Osteoblast (primary cell): ENCODE measurements around the gene ZNF829. TPM values are rescaled to one million over a fixed set of nuclear protein-coding genes. Genes with fewer than 3 reads are reported as not detected.

Experiments used
- DNase-seq: peaks from one replicate; pipeline ENCODE4 v3.0.0; 2011; ENCODE audit warnings: low spot score, mixed read lengths; ENCODE audit not compliant: insufficient read length; ENCODE audit errors: missing footprints
- H2AFZ ChIP-seq: 2 replicates; pipeline ENCODE4 v1.6.0; 2011; ENCODE audit warnings: mild to moderate bottlenecking, low read length
- H3K27ac ChIP-seq: 2 replicates; pipeline ENCODE4 v1.5.1; 2011; ENCODE audit warnings: mild to moderate bottlenecking, low read depth, low read length, moderate library complexity
- H3K27me3 ChIP-seq: 2 replicates; pipeline ENCODE4 v1.6.0; 2012; ENCODE audit warnings: mild to moderate bottlenecking, control low read depth, inconsistent platforms, low read length, moderate library complexity; ENCODE audit not compliant: insufficient read depth
- H3K36me3 ChIP-seq: 2 replicates; pipeline ENCODE4 v1.5.1; 2011; ENCODE audit warnings: mild to moderate bottlenecking, low read length, control low read depth, moderate library complexity; ENCODE audit not compliant: insufficient read depth
- H3K4me1 ChIP-seq: 2 replicates; pipeline ENCODE4 v1.5.1; 2011; ENCODE audit warnings: mild to moderate bottlenecking, low read length, control low read depth, moderate library complexity; ENCODE audit not compliant: insufficient read depth
- H3K4me2 ChIP-seq: 2 replicates; pipeline ENCODE4 v1.6.0; 2011; ENCODE audit warnings: mild to moderate bottlenecking, low read length; ENCODE audit not compliant: insufficient read depth
- H3K4me3 ChIP-seq: fragments of 200-600 bp; sonication (generic); 3 replicates; pipeline ENCODE4 v1.5.1; 2012; ENCODE audit warnings: mild to moderate bottlenecking, low read length, inconsistent platforms; ENCODE audit not compliant: insufficient read depth
- H3K79me2 ChIP-seq: 2 replicates; pipeline ENCODE4 v1.6.0; 2012; ENCODE audit warnings: mild to moderate bottlenecking, low read length, control low read depth, inconsistent platforms; ENCODE audit not compliant: insufficient read depth
- H3K9me3 ChIP-seq: 2 replicates; pipeline ENCODE4 v1.5.1; 2011; ENCODE audit warnings: low read depth, low read length, control low read depth
- H4K20me1 ChIP-seq: 2 replicates; pipeline ENCODE4 v1.6.0; 2012; ENCODE audit warnings: mild to moderate bottlenecking, low read length, control low read depth; ENCODE audit not compliant: insufficient read depth
- CTCF ChIP-seq: IDR thresholded peaks from 2 replicates; pipeline ENCODE4 v1.5.1; 2011; ENCODE audit warnings: mild to moderate bottlenecking, low read depth, low read length, moderate library complexity; ENCODE audit errors: extremely low read depth
- total RNA-seq: library from RNA; depleted of rRNA; stranded (reverse); fragments of >200 nt; gene quantifications from 2 replicates; pipeline ENCODE4 v1.2.3, GENCODE V29; 2012

ZNF829 gene
- total RNA-seq, 1 donor = 4.0 TPM

- Histone ChIP-seq H3K4me3 (peak overlapping the region; percentile 99), H2AFZ (no peak overlapping the region), H3K79me2 (peaks cover 11% of the 10 kb centered on the region), H3K36me3 (no peaks in the 10 kb centered on the region), H4K20me1 (no peaks in the 10 kb centered on the region), H3K27me3 (no peaks in the 10 kb centered on the region), H3K9me3 (no peaks in the 10 kb centered on the region), H3K27ac (no peak overlapping the region), H3K4me2 (peak overlapping the region; percentile 99), H3K4me1 (peaks cover 9% of the 10 kb centered on the region)
- no peak for DNase-seq
- no peak for TF ChIP-seq CTCF
These were observed 64.2 kb downstream of the ZNF829 start for GRCh38 chr19:36851898-36852297.

- Histone ChIP-seq H3K9me3 (no peaks in the 10 kb centered on the region), H3K4me2 (peak within 1 kb of the TSS; percentile 99), H3K79me2 (peaks cover 11% of the 10 kb centered on the region), H3K36me3 (no peaks in the 10 kb centered on the region), H3K27me3 (no peaks in the 10 kb centered on the region), H2AFZ (peak within 1 kb of the TSS; percentile 100), H3K27ac (peak within 1 kb of the TSS; percentile 75), H3K4me3 (peak within 1 kb of the TSS; percentile 99), H3K4me1 (peaks cover 9% of the 10 kb centered on the region), H4K20me1 (no peaks in the 10 kb centered on the region)
- peak; percentile 94 for DNase-seq
- no peak for TF ChIP-seq CTCF
These were observed 65.3 kb downstream of the ZNF829 start, which contains the start of gene ZNF345 for GRCh38 chr19:36850559-36851442. Gene ZNF345 (plus strand): TSS chr19:36850876. CDS start chr19:36876831, 25,955 bp downstream.

GRCh38 chr19:36849701-36850558, 66.2 kb downstream of the ZNF829 start:
- DNase-seq = peak; percentile 95
- H4K20me1 ChIP-seq = no peaks in the 10 kb centered on the region
- peak overlapping the region; percentile 99 for H3K4me3 ChIP-seq
- peak overlapping the region; percentile 100 for H2AFZ ChIP-seq
- no peaks in the 10 kb centered on the region for H3K36me3 ChIP-seq
- H3K27ac ChIP-seq = peak overlapping the region; percentile 75
- H3K9me3 ChIP-seq = no peaks in the 10 kb centered on the region
- H3K79me2 ChIP-seq = peaks cover 11% of the 10 kb centered on the region
- no peak for TF ChIP-seq CTCF
- H3K4me1 ChIP-seq = peaks cover 9% of the 10 kb centered on the region
- no peaks in the 10 kb centered on the region for H3K27me3 ChIP-seq
- peak overlapping the region; percentile 99 for H3K4me2 ChIP-seq

GRCh38 chr19:36847968-36848367, 68.1 kb downstream of the ZNF829 start:
- no peaks in the 10 kb centered on the region for H3K27me3 ChIP-seq
- DNase-seq = no peak
- peaks cover 9% of the 10 kb centered on the region for H3K4me1 ChIP-seq
- no peaks in the 10 kb centered on the region for H3K9me3 ChIP-seq
- H3K27ac ChIP-seq = no peak overlapping the region
- H3K4me2 ChIP-seq = no peak overlapping the region
- H2AFZ ChIP-seq = no peak overlapping the region
- no peak for TF ChIP-seq CTCF
- H3K36me3 ChIP-seq = no peaks in the 10 kb centered on the region
- peaks cover 11% of the 10 kb centered on the region for H3K79me2 ChIP-seq
- H4K20me1 ChIP-seq = no peaks in the 10 kb centered on the region
- H3K4me3 ChIP-seq = no peak overlapping the region
